Thoracic aorta (tissue), 2 donors: ENCODE data around the gene ETAA1. TPM values are rescaled to one million over a fixed set of nuclear protein-coding genes. Genes with fewer than 3 reads are reported as not detected.

ENCODE experiments used
- ATAC-seq: fragments of 150-250 bp; one replicate; pipeline ENCODE4 v1.8.0; 2017; ENCODE audit warnings: low read depth; ENCODE audit not compliant: insufficient number of reproducible peaks, low FRiP score
- DNase-seq: peaks from one replicate; pipeline ENCODE4 v3.0.0-alpha.2; 2020; ENCODE audit warnings: low spot score
- H3K27ac ChIP-seq, 2 donors: fragments of 200-600 bp; sonication (generic); 1 replicate in 1 of 2; 2 replicates in 1 of 2; pipeline ENCODE4 v1.5.1; 2016; ENCODE audit warnings: mild to moderate bottlenecking in 2 of 2, moderate library complexity in 2 of 2
- H3K27me3 ChIP-seq: fragments of 200-600 bp; sonication (generic); replicated peaks from 2 replicates; pipeline ENCODE4 v1.6.0; 2016; ENCODE audit warnings: mild to moderate bottlenecking; ENCODE audit not compliant: insufficient read depth
- H3K36me3 ChIP-seq: fragments of 200-600 bp; sonication (generic); one replicate; pipeline ENCODE4 v1.5.1; 2016
- H3K4me1 ChIP-seq, 2 donors: fragments of 200-600 bp; sonication (generic); 1 replicate in 1 of 2; 2 replicates in 1 of 2; pipeline versions ENCODE4 v1.5.1 to v1.6.0; 2016; ENCODE audit warnings: low read depth in 2 of 2, mild to moderate bottlenecking in 1 of 2; ENCODE audit not compliant: control insufficient read depth in 1 of 2
- H3K4me3 ChIP-seq: fragments of 200-600 bp; sonication (generic); 2 replicates; pipeline ENCODE4 v1.5.1; 2016; ENCODE audit warnings: mild to moderate bottlenecking
- H3K9me3 ChIP-seq: fragments of 200-600 bp; sonication (generic); 2 replicates; pipeline ENCODE4 v1.5.1; 2016
- total RNA-seq, 2 donors: library from RNA; depleted of rRNA; stranded (reverse); fragments of >200 nt; gene quantifications; one replicate each; pipeline versions ENCODE4 v1.1.0 to v1.2.3, GENCODE V29; 2016
- TF ChIP-seq, protein P1 (sequence below): fragments of 200-600 bp; sonication (generic); IDR thresholded peaks from one replicate; pipeline ENCODE4 v1.5.1; 2019; ENCODE audit warnings: antibody characterized with exemption

ETAA1 gene
- total RNA-seq, 2 donors from 2014 or later, result 19.2 to 19.4 TPM

DNA sequence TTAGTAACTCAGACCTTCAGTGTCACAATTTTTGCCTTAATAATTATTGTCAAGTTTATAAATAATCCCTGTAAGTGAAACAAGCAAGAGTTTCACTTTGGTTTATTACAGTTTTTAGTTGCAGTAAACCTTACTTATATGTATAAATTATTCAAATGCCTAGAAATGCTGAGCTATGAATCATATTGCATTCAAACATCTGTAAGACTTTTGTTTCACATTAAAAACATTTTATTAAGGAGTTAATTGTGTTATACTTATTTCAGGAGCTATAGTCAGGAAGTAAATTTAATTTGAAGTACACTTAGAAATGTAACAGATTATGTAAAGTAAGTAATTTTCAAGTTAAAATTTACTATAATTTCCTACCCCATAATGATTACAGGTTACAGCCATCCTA, 3.9 kb upstream of the ETAA1 start:
- H3K36me3 ChIP-seq, result no peaks in the 10 kb centered on the region
- H3K9me3 ChIP-seq, result no peaks in the 10 kb centered on the region
- H3K4me1 ChIP-seq, result peaks cover 18 to 30% of the 10 kb centered on the region in 2 donors
- no peak overlapping the region for H3K4me3 ChIP-seq
- H3K27ac ChIP-seq, result no peak overlapping the region
- no peak for ATAC-seq
- TF ChIP-seq, protein P1, sequence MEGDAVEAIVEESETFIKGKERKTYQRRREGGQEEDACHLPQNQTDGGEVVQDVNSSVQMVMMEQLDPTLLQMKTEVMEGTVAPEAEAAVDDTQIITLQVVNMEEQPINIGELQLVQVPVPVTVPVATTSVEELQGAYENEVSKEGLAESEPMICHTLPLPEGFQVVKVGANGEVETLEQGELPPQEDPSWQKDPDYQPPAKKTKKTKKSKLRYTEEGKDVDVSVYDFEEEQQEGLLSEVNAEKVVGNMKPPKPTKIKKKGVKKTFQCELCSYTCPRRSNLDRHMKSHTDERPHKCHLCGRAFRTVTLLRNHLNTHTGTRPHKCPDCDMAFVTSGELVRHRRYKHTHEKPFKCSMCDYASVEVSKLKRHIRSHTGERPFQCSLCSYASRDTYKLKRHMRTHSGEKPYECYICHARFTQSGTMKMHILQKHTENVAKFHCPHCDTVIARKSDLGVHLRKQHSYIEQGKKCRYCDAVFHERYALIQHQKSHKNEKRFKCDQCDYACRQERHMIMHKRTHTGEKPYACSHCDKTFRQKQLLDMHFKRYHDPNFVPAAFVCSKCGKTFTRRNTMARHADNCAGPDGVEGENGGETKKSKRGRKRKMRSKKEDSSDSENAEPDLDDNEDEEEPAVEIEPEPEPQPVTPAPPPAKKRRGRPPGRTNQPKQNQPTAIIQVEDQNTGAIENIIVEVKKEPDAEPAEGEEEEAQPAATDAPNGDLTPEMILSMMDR, result no peak
- no peak for DNase-seq
- no peaks in the 10 kb centered on the region for H3K27me3 ChIP-seq

DNA sequence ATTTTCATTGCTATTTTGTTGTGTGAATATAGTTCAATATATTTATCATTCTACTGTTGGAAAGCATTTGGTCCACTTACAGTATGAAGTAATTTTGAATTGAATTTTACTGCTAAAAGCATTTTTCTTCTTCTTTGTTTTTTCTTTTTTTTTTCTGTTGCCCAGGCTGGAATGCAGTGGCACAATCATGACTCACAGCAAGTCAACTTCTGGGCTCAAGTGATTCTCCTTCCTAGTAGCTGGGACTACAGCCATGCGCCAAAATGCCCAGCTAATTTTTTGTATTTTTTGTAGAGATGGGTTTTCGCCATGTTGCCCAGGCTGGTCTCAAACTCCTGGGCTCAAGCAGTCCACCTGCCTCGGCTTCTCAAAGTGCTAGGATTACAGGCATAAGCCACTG, 2.4 kb upstream of the ETAA1 start:
- H3K27ac ChIP-seq, result peak overlapping the region in 1 of 2 donors; percentile 53
- no peaks in the 10 kb centered on the region for H3K36me3 ChIP-seq
- TF ChIP-seq, protein P1, result no peak
- no peaks in the 10 kb centered on the region for H3K9me3 ChIP-seq
- no peak for DNase-seq
- no peaks in the 10 kb centered on the region for H3K27me3 ChIP-seq
- ATAC-seq, result no peak
- H3K4me1 ChIP-seq, result peaks cover 22 to 27% of the 10 kb centered on the region in 2 donors
- no peak overlapping the region for H3K4me3 ChIP-seq

DNA sequence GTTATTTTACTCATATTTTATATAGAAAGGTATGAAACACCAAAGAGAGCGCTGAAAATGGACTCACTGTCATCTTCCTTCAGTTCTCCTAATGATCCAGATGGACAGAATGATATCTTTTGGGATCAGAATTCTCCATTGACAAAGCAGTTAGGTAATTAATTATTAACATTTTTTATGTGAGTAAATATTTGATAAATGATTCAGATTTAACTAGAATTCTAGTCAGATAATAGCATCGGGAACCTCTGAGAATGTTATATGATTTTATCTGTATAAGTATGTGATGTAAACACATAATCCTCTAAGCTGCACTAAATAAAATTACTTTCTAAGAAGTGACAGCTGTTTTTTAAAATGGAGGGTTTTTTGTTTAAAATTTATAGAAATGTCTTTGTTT, 2.0 kb downstream of the ETAA1 start:
- no peaks in the 10 kb centered on the region for H3K36me3 ChIP-seq
- no peaks in the 10 kb centered on the region for H3K27me3 ChIP-seq
- peaks cover 26 to 40% of the 10 kb centered on the region in 2 donors for H3K4me1 ChIP-seq
- no peaks in the 10 kb centered on the region for H3K9me3 ChIP-seq
- DNase-seq (no peak), ATAC-seq (no peak)
- H3K4me3 ChIP-seq, result no peak overlapping the region
- TF ChIP-seq, protein P1, result no peak
- no peak overlapping the region for H3K27ac ChIP-seq

DNA sequence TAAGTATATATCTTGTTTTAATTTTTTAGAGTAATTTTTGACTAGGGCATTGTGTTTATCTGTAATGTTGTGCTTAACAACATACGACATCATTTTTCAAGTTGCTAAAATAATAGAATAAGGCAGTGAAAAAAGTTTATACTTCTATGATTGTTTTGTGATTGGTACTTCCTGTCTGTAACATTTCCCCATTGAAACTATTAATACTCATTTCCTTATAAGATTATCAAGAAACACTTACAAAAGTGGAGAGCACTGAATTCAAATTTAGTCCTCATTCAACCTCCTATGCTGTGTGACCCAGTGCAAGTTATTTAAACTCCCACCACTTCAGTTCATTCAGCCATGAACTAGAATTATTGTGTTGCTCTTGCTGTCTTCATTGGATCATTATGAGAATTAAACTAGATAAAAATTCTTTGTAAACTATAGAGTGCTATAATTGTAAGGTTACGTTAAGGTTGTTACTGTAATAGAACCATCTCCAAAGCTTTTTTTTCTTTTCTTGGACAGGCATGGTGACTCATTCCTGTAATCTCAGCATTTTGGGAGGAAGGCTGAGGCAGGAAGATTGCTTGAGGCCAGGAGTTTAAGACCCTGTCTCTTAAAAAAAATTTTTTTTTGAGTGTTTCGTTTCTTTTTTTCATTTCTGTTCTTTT, 2.8 kb downstream of the ETAA1 start:
- Histone ChIP-seq H3K27me3 (no peaks in the 10 kb centered on the region), H3K4me1 (peaks cover 23 to 40% of the 10 kb centered on the region in 2 donors), H3K36me3 (no peaks in the 10 kb centered on the region), H3K27ac (peak overlapping the region in 1 of 2 donors; percentile 4), H3K4me3 (peak overlapping the region; percentile 4), H3K9me3 (no peaks in the 10 kb centered on the region)
- TF ChIP-seq, protein P1, result no peak
- ATAC-seq, result no peak
- DNase-seq, result no peak

DNA sequence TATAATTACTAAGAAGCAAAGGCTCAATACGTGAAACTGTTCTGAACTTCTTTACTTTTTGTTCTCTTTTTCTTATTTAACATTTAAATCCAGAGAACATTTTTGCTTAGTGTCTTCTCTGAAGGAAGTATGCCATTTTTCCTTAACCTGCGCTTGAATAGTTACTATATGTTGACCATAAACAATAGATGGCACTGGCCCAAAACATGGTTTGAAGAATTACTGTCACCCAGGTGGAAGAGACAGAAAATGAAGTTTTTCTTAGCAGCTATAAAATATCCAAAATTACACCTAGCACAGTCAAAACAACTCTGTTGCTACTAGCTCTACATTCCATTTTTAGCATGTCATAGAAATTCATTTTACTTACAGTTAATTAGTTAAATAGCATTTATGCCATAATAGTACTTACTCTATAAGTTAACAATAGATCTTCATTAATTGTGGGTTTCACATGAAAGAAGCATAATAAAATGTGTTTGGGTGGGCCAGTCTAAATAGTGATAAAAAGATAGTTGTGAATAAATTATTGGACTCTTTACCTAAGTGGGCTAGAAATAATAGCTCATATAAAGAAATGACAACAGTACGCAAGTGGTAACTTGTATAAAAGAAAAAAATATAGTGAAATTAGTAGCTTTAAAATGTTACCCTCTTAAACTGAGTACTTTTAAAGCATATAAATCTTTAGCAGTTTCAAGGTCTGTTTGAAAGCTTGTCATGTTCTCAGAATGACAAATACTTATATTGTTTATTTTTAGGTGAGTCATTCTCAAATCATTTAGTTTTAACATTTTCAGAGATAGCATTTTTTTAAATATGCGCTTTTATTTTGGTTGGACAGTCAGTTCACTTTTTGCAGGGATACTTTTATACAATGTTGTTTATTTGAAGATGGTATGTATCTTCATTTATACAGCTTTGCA, 3.7 kb downstream of the ETAA1 start:
- peak overlapping the region in 1 of 2 donors; percentile 4 for H3K27ac ChIP-seq
- peaks cover 23 to 40% of the 10 kb centered on the region in 2 donors for H3K4me1 ChIP-seq
- H3K36me3 ChIP-seq, result no peaks in the 10 kb centered on the region
- TF ChIP-seq, protein P1, result no peak
- peak overlapping the region; percentile 4 for H3K4me3 ChIP-seq
- ATAC-seq (no peak), DNase-seq (no peak)
- no peaks in the 10 kb centered on the region for H3K9me3 ChIP-seq
- no peaks in the 10 kb centered on the region for H3K27me3 ChIP-seq
